GM13977 (cell line): ENCODE results near the gene PNMA1.

Experiments used
- DNase-seq: peaks from one replicate; pipeline ENCODE4 v3.0.0; 2012; ENCODE audit warnings: low spot score
- CTCF ChIP-seq: IDR thresholded peaks from 2 replicates; pipeline ENCODE4 v1.5.1; 2012; ENCODE audit warnings: mild to moderate bottlenecking, control low read depth; ENCODE audit not compliant: insufficient read depth; ENCODE audit errors: extremely low read depth, missing control alignments
- in situ Hi-C: fragments of 300-500 bp; cut with MboI; formaldehyde crosslinking; loops from one replicate; pipeline ENCODE4 v1.12.0; 2022; ENCODE audit warnings: low sequenced_read_pairs, low pct_unique_long_range_greater_than_20kb, mixed read lengths, inconsistent platforms; ENCODE audit not compliant: unreplicated experiment

Gene PNMA1

GRCh38 chr14:73744874-73745529 is 30.8 kb upstream of the PNMA1 start:
- no peak for TF ChIP-seq CTCF
- in situ Hi-C loops, result no loop called here
- no peak for DNase-seq

- no peak for DNase-seq
- no peak for TF ChIP-seq CTCF
- in situ Hi-C loops, result no loop called here
Observed at GRCh38 chr14:73744175-73744867, 30.1 kb upstream of the PNMA1 start.

GRCh38 chr14:73743431-73743931 is 29.3 kb upstream of the PNMA1 start:
- no peak for DNase-seq
- in situ Hi-C loops, result no loop called here
- TF ChIP-seq CTCF, result no peak

GRCh38 chr14:73742520-73743238 is 28.5 kb upstream of the PNMA1 start:
- TF ChIP-seq CTCF, result no peak
- in situ Hi-C loops, result no loop called here
- DNase-seq, result no peak

- no peak for DNase-seq
- no peak for TF ChIP-seq CTCF
- in situ Hi-C loops, result no loop called here
Observed at GRCh38 chr14:73741876-73742519, 27.8 kb upstream of the PNMA1 start.

- peak; percentile 76 for DNase-seq
- in situ Hi-C loops, result no loop called here
- no peak for TF ChIP-seq CTCF
Observed at GRCh38 chr14:73741386-73741875, 27.2 kb upstream of the PNMA1 start.
